A673 (cell line): ENCODE results near the gene RBM20. TPM values are rescaled to one million over a fixed set of nuclear protein-coding genes. Genes with fewer than 3 reads are reported as not detected.

Source experiments
- BruUV-seq: library from RNA; stranded (reverse); fragments of 400-500 nt; replicated peaks from 2 replicates; lab custom pipeline; 2021; lab: Mats Ljungman, UMichigan
- CTCF ChIA-PET: fragments of 300-600 bp; sonication (Branson Sonifier 250); formaldehyde crosslinking; loops from one replicate; lab custom pipeline; 2022; ENCODE audit warnings: antibody characterized with exemption; lab: Charles Lee
- POLR2A ChIA-PET: fragments of 300-600 bp; sonication (Branson Sonifier 250); formaldehyde crosslinking; loops from one replicate; lab custom pipeline; 2022; ENCODE audit warnings: antibody characterized with exemption; ENCODE audit not compliant: low non-redundant PET; lab: Charles Lee
- DNase-seq: peaks from one replicate; pipeline ENCODE4 v3.0.0-alpha.2; 2015; ENCODE audit warnings: low spot score
- H3K27ac ChIP-seq: fragments of 200-600 bp; sonication (generic); 2 replicates; pipeline ENCODE4 v1.5.1; 2016; ENCODE audit warnings: mixed run types, low read depth, mild to moderate bottlenecking, mixed read lengths, antibody characterized with exemption, low read length; ENCODE audit not compliant: poor library complexity, severe bottlenecking
- H3K27me3 ChIP-seq: fragments of 200-600 bp; sonication (generic); replicated peaks from 2 replicates; pipeline ENCODE4 v1.6.1; 2017; ENCODE audit warnings: mixed run types, low read depth, mild to moderate bottlenecking, mixed read lengths, antibody characterized with exemption, low read length; ENCODE audit not compliant: insufficient read depth, poor library complexity
- H3K36me3 ChIP-seq: fragments of 200-600 bp; sonication (generic); 2 replicates; pipeline ENCODE4 v1.6.1; 2016; ENCODE audit warnings: mixed run types, mild to moderate bottlenecking, mixed read lengths, antibody characterized with exemption, low read length; ENCODE audit not compliant: insufficient read depth, poor library complexity, severe bottlenecking
- H3K4me1 ChIP-seq: fragments of 200-600 bp; sonication (generic); 2 replicates; pipeline ENCODE4 v1.6.1; 2017; ENCODE audit warnings: mixed run types, mild to moderate bottlenecking, mixed read lengths, antibody characterized with exemption, low read length; ENCODE audit not compliant: insufficient read depth, poor library complexity, severe bottlenecking
- H3K4me3 ChIP-seq: fragments of 200-600 bp; sonication (generic); 2 replicates; pipeline ENCODE4 v1.5.1; 2016; ENCODE audit warnings: low read depth, mixed run types, mild to moderate bottlenecking, mixed read lengths, low read length; ENCODE audit not compliant: poor library complexity, severe bottlenecking
- H3K9me3 ChIP-seq: fragments of 200-600 bp; sonication (generic); 2 replicates; pipeline ENCODE4 v1.6.1; 2016; ENCODE audit warnings: mixed run types, low read depth, mild to moderate bottlenecking, mixed read lengths, antibody characterized with exemption, low read length; ENCODE audit not compliant: poor library complexity, severe bottlenecking
- CTCF ChIP-seq: fragments of 300-800, 200-600 bp; sonication (generic); conservative IDR thresholded peaks from 2 replicates; pipeline ENCODE4 v1.5.1; 2017; ENCODE audit warnings: low read depth, mild to moderate bottlenecking, antibody characterized with exemption, low read length, moderate library complexity, mixed read lengths
- EZH2 ChIP-seq: fragments of 200-600 bp; sonication (generic); IDR thresholded peaks from 2 replicates; pipeline ENCODE4 v1.6.1; 2017; ENCODE audit warnings: borderline replicate concordance, low read depth, mild to moderate bottlenecking, mixed read lengths, antibody characterized with exemption, low read length; ENCODE audit not compliant: poor library complexity, severe bottlenecking
- intact Hi-C: fragments of 100-400 bp; cut with micrococcal nuclease; formaldehyde crosslinking; loops from one replicate; pipeline ENCODE4 v1.10.0; 2022; ENCODE audit not compliant: unreplicated experiment
- total RNA-seq: library from RNA; stranded (reverse); gene quantifications from 2 replicates; pipeline ENCODE4 v1.2.3, GENCODE V29; 2021

RBM20 gene
- total RNA-seq, 1 experiment from 2014 or later: 1.3 TPM

DNA sequence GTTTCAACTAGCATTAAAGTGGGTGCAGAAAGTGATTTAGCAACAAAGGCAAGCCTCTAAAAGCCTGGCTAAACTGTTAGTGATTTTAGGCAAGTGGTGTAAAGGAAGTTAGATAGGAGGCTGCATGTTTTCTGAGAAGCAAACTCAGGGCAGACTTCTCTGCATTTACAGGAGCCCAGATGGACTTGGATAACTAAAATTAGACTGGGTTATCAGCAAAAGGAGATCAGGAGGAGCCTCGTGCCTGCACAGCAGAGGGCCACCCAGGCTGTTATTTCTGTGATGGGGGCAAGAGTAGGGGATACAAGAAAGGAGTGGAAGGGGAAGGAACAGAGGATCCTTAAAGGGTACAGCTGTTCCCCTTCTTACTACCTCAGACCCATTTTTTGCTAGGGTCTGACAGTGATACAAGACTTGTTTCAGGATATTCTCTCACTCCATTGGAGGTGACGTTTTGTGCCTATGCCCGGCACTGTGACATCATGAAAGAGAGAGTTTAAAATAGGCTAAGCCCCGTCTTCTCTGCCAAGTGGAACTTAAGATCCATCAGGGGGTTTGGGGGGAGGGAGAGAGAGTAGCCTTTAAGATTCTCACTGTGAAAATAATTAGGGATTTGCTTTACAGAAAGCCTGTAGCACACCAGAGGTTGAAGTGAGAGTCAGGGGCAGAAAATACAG is 178.0 kb downstream of the RBM20 start:
- ChIA-PET CTCF (no interaction called here), POLR2A (no interaction called here)
- H3K4me1 ChIP-seq: peaks cover 6% of the 10 kb centered on the region
- H3K27ac ChIP-seq: no peak overlapping the region
- TF ChIP-seq EZH2: no peak
- no peaks in the 10 kb centered on the region for H3K9me3 ChIP-seq
- H3K4me3 ChIP-seq: no peak overlapping the region
- no peaks in the 10 kb centered on the region for H3K27me3 ChIP-seq
- intact Hi-C loops: no loop called here
- H3K36me3 ChIP-seq: no peaks in the 10 kb centered on the region
- BruUV-seq: no TSS peak
- DNase-seq: no peak

GRCh38 chr10:110822712-110823311 is 178.7 kb downstream of the RBM20 start:
- ChIA-PET POLR2A (no interaction called here), CTCF (no interaction called here)
- intact Hi-C loops: no loop called here
- no peak for TF ChIP-seq CTCF
- no peak for TF ChIP-seq EZH2
- no TSS peak for BruUV-seq
- no peaks in the 10 kb centered on the region for H3K9me3 ChIP-seq
- H3K4me3 ChIP-seq: no peak overlapping the region
- H3K27ac ChIP-seq: no peak overlapping the region
- no peaks in the 10 kb centered on the region for H3K27me3 ChIP-seq
- H3K36me3 ChIP-seq: no peaks in the 10 kb centered on the region
- DNase-seq: no peak
- peaks cover 6% of the 10 kb centered on the region for H3K4me1 ChIP-seq

GRCh38 chr10:110824152-110824441 is 180.0 kb downstream of the RBM20 start:
- H3K9me3 ChIP-seq: no peaks in the 10 kb centered on the region
- no peak overlapping the region for H3K4me3 ChIP-seq
- intact Hi-C loops: no loop called here
- DNase-seq: no peak
- BruUV-seq: no TSS peak
- CTCF ChIA-PET: no interaction called here
- H3K27ac ChIP-seq: no peak overlapping the region
- no peaks in the 10 kb centered on the region for H3K36me3 ChIP-seq
- POLR2A ChIA-PET: no interaction called here
- H3K4me1 ChIP-seq: peaks cover 6% of the 10 kb centered on the region
- H3K27me3 ChIP-seq: no peaks in the 10 kb centered on the region
- TF ChIP-seq CTCF: no peak
- TF ChIP-seq EZH2: no peak

GRCh38 chr10:110824660-110825059 is 180.5 kb downstream of the RBM20 start:
- peaks cover 6% of the 10 kb centered on the region for H3K4me1 ChIP-seq
- POLR2A ChIA-PET: no interaction called here
- intact Hi-C loops: no loop called here
- CTCF ChIA-PET: no interaction called here
- H3K27me3 ChIP-seq: no peaks in the 10 kb centered on the region
- H3K27ac ChIP-seq: no peak overlapping the region
- no peak overlapping the region for H3K4me3 ChIP-seq
- no peaks in the 10 kb centered on the region for H3K36me3 ChIP-seq
- TF ChIP-seq CTCF: no peak
- TF ChIP-seq EZH2: no peak
- no peaks in the 10 kb centered on the region for H3K9me3 ChIP-seq
- DNase-seq: no peak
- BruUV-seq: no TSS peak
